ENCODE results near the gene UBTF.

Gene UBTF, protein sequence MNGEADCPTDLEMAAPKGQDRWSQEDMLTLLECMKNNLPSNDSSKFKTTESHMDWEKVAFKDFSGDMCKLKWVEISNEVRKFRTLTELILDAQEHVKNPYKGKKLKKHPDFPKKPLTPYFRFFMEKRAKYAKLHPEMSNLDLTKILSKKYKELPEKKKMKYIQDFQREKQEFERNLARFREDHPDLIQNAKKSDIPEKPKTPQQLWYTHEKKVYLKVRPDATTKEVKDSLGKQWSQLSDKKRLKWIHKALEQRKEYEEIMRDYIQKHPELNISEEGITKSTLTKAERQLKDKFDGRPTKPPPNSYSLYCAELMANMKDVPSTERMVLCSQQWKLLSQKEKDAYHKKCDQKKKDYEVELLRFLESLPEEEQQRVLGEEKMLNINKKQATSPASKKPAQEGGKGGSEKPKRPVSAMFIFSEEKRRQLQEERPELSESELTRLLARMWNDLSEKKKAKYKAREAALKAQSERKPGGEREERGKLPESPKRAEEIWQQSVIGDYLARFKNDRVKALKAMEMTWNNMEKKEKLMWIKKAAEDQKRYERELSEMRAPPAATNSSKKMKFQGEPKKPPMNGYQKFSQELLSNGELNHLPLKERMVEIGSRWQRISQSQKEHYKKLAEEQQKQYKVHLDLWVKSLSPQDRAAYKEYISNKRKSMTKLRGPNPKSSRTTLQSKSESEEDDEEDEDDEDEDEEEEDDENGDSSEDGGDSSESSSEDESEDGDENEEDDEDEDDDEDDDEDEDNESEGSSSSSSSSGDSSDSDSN

DNA sequence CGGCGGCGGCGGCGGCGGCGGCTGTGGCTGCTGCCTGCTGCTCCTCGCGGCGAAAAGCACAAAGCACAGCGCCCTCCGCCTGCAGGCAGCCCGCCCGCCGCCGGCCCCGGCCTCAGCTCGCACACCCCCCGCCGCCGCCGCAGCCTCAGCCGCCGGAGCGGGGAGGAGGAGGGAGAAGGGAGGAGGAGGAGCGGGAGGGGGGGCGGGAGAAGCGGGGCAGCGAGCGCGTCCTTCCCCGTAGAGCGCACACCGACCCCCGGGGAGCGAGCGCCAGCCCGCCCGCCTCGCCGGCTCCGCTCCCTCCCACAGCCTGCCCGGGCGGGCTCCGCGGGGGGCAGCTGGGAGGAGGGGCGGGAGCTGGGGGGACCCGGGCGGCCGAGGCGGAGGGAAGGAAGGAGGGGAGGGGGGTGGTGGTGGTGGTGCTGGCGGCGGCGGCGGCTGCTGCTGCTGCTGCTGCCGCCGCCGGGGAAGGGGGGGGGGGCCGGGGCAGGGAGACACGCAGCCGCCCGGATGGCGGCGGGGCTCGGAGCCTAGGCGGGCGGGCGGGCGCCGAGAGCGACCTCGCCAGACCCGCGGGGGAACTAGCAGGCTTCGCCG, at the start of gene UBTF:
UBTF (minus strand) TSS at position 60 of the 597 bp plus-strand sequence. CDS start 1,446 bp downstream, outside the sequence.
- peak; percentile 79 for DNase-seq (ENCODE audit: low spot score)

DNA sequence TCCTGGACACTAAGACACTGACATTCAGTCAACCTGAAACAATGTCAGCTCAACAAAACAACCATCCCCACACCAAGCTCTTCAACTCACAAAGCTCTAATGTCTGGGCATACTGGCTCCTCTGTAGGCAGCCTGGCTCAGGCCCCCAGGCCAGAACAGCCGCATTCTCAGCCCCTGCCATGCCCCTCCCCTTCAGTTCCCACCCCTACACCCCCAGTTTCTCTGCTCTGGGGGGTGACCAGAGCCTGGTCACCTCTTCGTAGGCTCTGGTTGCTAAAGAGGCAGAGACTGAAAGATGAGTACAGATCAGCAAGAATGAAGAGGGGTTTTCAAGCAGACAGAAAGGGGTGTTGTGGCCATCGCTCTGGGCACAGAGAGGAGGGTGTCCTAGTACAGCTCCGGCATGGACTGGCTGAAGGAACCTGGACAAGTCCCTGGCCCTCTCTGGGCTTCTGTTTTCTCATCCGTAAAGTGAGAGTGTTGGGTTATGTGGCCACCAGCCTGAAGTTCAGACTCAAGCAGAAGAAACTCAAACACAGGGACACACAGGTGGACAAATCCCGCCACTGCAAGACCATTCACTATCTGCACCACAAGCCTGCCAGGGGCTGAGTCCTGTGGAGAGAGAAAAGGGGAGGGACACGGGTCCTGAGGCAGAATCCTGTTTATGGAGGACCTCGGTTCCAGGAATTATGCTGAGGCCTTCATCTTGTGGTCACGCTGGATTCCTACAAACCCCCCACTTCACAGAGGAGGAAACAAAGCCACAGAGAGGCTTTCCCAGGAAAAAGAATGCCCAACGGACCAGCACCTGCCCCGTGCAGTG, 49.4 kb upstream of the UBTF start:
- DNase-seq (ENCODE audit: low spot score), result no peak

DNA sequence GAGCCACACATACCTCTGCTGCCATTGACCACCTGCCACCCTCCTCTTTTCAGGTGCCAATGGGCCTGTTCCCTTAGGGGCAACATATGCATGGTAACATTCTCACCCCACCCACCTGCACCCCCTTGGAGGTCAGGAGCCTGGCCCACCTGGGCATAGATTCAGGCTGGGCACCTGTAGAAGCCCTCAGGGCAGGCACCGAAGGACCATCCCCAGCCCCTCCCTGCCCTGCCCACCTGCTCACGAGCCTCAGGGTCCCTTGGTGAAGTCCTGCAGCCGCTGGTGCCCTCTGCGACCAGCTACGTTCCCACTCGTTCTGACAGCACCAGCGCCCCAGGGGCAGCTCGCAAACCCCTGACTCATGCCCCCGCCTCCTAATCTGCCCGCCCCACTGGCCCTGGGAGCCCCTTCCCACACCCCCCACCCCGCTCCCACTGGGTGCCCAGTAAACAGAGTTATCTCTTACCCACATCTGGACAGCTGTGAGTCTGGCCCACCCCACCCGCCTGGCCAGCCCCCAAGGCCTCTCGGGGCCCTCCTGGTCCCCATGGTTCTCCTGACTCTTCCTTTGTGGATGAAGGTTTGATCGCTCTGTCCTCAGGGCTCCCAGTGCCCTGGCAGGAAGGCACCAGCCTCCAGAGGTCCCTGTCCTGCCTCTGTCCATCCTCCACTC, 48.5 kb upstream of the UBTF start, which contains the start of gene SLC4A1:
SLC4A1 (minus strand) TSS at position 318 of the 673 bp plus-strand sequence. CDS start 5,269 bp downstream, outside the sequence.
- no peak for DNase-seq (ENCODE audit: low spot score)

DNA sequence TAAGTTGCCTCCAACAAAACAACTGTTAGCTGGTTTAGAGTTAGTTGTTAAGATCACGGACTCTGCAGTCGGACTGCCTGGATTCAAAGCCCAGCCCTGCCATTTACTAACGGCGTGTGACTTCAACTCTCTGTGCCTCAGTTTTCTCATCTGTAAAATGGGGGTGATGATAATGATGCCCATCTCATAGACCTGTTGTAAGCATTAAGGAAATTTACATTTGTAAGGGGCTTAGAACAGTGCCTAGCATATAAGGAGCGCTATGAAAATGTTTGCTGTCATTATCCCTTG, 47.6 kb upstream of the UBTF start:
- DNase-seq (ENCODE audit: low spot score), result no peak

DNA sequence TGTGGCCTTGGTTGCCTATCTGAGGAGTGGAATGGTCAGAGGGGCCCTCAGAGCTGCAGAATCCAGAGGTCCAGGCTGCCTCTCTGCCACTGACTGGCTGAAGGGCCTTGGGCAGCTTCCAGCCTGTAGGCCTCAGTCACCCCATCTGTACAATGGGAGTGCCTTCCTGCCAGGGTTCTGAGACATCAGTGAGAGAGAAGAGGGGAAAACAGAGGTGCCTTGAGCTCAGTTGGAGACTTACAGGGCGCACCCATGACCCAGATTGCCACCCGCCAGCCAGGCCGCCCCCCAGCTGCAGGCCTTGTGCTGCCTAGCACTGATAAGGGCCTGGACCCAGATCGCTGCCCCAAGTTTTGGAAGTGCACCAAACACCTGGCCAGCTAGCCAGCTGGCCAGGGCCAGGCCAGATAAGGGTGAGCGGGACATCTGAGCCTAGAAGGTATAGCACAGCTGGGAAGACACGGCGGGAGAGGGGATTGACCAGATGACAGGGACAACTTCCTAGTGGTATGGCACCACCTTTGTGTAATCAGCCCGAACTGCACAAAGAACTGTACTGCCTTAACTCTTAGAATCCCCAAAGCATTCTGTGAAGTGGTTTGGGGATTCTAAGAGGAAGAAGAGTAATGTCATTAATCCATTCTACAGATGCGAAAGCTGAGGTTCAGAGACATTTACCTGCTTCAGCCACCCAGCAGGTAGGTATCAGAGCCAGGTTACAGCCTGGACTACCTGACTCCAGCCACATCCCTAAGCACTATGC, 47.1 kb upstream of the UBTF start:
- DNase-seq (ENCODE audit: low spot score), result no peak

DNA sequence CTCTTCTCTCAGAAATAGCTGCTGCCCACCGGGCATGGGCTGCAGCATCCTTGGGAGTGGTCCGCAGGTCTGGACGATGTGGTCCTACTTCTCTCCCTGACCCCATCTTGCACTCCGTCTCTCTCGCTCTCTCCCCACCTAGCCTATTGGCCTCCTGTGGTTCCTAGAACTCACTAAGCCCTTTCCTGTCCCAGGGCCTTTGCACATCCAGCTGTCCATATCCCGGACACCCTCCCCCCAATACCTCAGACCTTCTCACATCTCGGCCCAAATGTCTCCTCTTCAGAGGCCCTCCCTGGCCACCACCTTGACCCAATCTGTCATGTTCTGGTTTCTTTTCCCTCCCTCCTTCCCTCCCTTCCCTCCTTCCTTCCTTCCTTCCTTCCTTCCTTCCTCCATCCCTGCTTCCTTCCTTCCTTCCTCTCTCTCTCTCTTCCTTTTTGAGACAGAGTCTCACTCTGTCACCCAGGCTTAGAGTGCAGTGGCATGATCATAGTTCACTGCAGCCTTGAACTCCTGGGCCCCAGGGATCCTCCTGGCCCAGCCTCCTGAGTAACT, 43.9 kb upstream of the UBTF start:
- DNase-seq (ENCODE audit: low spot score), result no peak

DNA sequence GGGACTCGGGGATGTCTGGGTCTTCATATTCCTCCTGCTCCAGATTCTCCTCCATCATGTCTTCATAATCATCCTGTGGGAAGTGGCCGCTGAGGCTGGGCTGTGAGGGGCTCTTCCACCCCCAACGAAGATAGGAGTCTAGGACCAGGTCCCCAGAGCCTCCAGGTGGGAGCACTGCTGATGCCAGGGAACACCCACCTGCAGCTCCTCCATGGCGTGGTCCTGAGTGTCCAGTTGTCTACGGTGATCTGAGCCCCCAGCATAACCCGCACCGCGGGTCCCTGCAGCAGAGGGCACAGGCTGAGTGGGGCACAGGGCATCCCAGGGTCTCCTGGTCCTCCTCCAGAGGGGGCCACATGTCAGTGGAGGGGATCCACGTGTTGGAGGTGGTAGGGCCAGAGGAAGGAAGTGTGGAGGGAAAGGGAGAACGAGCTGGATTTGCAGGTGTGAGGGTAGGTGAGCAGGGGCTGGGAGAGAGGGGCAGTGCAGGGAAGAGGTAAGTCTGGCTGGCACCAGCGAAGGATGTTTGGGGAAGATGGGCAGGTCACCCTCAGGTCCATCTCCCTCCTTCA, 43.3 kb upstream of the UBTF start:
- no peak for DNase-seq (ENCODE audit: low spot score)

DNA sequence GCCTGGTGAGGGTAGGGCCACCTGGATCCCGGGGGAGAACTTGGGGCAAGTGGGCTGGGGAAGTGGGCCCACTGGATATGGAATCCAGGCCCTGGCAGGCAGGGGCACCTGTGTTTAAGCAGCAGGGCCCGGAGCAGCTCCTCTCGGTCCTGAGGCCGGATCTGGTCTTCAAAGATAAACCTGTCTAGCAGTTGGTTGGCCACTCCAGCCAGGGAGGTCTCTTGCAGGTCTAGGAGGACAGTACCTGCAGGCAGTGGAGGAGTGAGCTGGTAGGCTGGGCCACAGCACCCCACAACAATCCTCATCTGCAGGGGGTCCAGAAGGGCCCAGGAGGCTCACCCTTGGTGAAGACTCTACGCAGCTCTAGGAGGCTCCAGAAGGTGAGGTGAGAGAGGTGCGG, 40.8 kb upstream of the UBTF start:
- no peak for DNase-seq (ENCODE audit: low spot score)

DNA sequence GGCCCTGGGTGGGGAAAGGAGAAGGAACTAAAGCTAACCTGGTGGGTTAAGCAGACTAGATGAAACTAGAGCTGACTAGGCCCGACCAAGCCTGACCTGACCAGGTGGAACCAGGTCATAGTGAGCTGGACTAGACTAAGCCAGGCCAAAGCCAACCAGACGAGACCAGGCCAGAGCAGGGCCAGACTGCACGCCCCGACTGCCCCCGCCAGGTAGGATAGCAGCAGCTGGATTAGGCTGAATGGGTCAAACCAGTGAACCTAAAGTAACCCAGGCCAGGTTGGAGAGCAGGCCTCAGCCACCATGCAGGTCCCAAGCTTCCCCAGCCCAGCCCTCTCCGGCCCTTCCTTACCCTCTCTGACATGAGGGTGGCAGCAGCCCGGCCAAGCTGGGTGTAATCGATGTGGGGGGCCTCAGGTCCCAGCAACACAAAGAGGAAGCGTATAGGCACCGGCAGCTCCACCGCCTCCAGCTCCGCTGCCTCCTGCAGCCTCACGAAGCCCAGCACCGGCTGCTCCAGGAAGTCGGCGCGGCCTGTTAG, 39.4 kb upstream of the UBTF start:
- DNase-seq (ENCODE audit: low spot score), result no peak

DNA sequence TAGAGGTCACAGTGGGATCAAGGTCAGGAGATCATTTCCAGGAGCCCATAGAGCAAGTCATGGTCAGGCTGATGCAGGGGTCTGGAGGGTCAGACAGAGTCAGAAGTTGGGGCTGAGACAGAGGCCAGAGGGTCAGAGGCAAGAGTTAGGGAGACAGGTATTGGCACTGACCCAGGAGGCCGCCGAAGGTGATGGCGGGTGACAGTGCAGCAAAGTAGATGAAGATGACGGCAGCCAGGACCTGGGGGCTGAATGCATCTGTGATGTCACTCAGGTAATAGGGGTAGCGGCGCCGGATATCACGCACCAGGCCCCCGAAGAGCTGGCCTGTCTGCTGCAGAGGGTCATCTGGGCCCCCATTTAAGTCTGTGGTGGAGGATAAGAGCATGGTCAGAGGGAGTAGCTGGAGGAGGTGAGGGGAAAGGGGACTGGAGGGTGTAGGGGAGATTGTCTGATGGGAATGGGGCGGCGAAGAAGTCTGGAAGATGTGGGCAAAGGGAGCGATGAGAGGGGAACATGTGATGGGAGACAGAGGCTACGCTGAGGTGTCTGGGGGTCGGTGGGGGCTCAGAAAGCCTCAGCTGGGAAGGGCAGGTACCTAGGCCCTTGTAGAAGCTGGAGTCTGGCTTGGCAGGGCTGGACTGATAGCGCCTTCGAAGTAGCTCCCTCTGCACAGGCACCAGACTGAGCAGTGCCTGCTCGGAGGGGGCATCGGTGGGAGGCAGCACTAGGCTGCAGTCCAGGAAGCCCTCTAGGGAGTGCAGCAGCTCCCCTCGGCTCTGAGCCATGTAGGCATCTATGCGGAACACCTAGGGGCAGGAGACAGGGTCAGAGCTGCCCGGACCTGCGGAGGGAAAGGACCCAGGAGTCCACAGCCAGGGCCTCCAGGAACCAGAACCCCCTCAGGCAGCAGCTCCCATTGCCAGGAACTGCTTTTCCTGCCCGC, 38.6 kb upstream of the UBTF start:
- DNase-seq (ENCODE audit: low spot score), result no peak

DNA sequence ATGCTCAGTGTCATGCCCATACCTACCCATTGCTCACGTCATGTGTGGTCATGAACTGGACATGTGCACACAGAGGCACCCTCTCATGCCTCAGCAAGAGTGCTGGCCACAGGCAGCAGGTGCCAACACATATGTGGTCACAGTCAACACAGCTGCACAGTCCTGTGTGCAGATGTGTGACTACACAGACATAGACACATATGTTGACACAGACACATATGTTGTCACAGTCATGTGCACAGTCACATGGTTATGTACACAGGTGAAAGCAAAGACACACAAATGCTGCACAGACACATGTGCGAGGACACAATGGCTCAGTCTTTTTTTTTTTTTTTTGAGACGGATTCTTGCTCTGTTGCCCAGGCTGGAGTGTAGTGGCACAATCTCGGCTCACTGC, 37.2 kb upstream of the UBTF start:
- DNase-seq (ENCODE audit: low spot score), result no peak

DNA sequence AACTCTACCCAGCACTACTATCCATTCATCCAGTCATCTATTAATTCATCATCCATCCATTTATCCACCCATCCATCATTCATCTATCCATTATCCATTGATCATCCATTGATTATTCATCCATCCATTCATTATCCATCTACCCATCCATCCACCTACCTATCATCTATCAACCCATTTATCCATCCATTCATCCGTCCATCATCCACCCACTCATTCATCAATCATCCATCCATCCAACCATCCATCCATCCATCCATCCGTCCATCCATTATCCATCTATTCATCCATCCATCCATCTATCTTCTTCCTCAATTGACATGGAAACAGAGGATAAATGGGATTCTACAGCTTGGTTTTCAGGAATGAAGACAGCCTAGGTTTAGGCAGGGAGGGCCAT, 36.4 kb upstream of the UBTF start:
- DNase-seq (ENCODE audit: low spot score), result no peak

DNA sequence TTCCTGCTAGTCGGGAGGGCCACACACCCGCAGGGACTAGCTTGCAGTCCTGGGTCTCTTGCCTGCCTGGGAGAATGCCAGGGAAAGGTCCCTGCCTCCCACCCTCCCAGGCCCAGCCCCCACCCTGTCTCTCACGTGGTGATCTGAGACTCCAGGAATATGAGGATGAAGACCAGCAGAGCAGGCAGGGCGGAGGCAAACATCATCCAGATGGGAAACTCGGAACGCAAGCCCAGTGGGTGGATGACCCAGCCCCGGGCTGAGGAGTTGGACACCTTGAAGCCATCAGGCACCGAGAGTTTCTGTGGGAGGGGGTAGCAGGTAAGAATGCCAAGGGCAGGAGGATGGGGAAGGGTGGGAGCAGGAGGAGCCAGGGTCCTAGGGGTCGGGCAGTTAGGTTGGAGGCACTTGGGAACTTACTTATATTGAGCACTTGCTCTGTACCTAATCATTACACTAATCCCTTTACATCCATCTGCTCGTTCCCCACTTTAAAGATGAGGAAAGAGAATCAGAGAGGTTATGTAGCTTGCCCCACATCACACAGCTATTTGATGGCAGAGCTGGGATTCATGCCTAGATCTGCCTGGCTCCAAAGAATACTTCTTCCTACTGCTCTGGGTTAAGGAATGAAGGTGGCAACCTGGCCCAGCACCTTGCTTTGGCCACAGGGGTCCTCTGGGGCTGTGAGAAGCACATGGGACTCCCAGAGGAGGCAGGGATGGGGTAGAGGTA, 35.1 kb upstream of the UBTF start:
- no peak for DNase-seq (ENCODE audit: low spot score)

DNA sequence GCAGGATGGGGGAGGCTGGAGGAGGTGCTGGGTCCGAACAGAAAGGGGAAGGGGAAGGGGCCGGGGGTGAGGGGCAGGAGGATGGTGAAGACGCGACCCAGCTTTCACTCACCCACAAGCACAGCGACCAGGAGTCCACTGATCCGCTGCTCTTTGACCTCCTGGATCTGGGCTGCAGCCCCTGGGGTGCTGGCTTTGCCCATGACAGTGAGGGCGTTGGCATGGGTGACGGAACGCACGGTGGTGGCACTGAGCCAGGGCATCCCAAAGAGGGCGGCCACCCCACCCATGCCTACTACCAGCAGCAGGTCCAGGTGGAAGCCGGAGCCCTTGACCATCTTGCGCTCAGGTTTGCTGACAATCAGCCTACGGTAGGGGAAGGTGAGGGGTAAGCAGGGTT, 33.5 kb upstream of the UBTF start:
- no peak for DNase-seq (ENCODE audit: low spot score)

DNA sequence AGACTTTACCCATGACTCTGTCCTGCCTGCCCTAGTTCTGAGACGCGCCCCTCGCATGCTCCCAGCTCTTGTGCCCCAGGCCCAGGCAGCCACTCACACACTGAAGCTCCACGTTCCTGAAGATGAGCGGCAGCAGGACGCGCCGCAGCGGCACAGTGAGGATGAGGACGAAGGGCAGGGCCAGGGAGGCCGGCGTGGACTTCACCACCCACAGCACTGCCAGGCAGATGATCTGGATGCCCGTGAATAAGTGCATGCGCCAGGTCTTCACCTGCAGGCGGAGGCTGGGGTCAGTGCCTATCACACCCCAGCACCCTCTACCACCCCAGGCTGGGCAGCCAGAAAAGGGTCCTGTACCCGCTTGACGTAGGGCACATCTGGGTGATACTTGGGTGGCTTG, 31.6 kb upstream of the UBTF start:
- no peak for DNase-seq (ENCODE audit: low spot score)

DNA sequence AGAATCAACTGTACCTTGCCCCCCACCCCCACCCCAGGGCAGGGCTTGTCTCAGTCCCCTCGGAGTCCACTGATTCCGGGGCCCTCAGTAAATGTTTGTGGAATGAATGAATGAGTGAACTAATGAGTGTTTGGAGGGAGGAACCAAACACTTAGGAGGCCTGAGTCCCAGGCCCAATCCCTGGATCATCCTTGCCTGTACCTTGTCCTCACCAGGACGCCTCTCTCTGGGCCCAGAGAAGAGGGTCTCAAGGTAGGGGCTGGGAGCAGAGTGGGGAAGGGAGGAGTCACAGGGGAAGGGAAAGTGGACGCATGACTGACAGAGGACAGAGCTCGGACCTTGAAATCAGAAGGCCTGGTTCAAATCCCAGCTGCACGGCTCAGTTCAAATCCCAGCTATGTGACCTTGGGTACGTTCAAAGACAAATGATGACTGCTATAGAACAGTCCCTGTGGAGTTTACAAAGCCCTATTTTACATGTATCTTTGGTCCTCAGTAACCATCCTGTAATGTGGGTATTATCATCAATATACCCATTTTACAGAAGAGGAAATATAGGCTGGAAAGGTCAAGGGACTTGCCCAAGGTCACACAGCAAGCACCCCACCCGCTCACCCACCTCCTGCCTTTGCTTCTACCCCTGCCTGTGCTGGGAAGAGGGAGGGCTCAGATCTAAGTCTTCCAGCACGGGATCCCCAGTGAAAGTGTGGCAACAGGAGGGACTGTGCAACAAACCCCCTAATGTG, 30.2 kb upstream of the UBTF start:
- DNase-seq (ENCODE audit: low spot score), result no peak
